ENCODE data around the gene BBLN.
"Not testable (repeated sequence)": the region's sequence is repeated elsewhere in the genome, so short reads cannot be mapped to it uniquely, and the experiment has no call there.

Gene BBLN, protein sequence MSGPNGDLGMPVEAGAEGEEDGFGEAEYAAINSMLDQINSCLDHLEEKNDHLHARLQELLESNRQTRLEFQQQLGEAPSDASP

DNA sequence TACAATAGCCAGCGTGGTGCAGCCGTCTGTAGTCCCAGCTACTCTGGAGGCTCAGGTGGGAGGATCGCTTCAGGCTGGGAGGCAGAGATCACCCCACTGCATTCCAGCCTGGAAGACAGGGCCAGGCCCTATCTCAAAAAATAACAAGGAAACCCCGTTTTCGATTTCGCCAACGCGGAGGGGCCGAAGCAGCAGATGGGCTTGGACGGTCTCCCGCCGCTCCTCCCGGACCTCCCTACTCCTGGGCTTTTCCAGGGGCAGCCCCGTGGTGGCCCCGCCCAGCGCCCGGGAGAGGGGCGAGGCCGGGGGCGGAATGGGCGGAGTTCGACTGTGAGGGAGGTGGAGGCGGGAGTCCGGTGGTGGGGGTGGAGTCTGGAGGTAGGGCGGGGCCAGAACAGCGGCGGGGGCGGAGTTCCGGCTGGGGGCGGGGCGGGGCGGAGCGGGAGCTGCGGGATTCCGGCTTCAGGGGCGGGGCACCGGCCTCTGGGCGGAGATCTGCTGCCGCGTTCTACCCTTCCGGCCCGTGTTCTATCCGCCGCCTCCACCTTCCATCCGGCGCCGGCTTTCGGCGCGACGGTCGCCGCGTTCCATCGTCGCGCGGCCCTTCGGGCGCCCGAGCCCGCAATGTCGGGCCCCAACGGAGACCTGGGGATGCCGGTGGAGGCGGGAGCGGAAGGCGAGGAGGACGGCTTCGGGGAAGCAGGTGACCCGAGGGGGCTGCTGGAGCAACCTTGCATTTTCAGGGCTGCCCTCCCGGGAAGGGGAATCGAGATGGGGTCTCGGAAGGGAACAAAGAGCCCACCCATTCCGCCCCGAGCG is at the start of gene BBLN:
TSS of gene BBLN (plus strand) at position 482 of the 819 bp plus-strand sequence. CDS start at position 625, 143 bp downstream.
- peak; percentile 99 for DNase-seq (ENCODE audit: low spot score)

DNA sequence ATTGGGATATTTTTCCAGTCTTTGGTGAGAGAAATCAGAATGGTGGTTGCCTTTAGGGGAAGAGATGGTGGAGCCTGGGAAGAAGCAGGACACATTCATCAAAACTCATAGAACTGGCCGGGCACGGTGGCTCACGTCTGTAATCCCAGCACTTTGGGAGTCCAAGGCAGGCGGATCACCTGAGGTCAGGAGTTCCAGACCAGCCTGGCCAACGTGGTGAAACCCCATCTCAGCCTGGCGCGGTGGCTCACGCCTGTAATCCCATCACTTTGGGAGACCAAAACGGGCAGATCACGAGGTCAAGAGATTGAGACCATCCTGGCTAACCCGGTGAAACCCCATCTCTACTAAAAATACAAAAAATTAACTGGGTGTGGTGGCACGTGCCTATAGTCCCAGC is 48.3 kb upstream of the BBLN start:
- not testable (repeated sequence) for DNase-seq (ENCODE audit: low spot score)

DNA sequence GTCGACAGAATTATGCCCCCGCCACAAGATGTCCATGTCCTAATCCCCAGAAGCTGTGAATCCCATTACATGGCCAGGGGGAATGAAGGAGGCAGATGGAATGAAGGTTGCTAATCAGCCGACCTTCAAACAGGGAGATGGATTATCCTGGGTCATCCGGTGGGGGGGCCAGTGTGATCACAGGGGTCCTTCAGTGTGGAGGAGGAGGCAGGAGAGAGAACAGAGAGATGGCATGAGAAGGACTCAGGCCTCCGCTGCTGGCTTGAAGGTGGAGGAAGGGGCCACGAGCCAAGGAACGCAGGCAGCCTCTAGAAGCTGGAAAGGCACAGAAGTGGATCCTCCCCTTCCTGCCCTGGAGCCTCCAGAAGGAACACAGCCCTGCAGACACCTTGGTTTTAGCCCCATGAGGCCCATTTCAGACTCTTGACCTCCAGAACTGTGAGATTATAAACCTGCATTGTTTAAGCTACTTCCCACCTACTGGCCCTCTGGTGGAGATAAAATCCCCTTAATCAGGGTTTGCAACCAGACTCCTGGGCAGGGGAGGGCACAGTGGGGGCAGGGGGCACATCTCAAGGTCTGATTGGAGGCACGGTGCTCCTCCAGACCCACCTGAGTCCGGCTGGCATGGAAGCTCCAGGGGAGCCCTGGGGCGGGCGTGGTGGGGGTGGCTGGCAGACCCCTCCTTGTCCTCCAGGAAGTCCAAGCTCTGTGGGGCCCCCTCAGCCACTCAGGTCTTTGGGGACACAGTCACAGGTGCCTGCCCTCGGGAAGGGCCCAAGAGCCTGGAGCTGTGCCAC is 46.3 kb upstream of the BBLN start:
- DNase-seq (ENCODE audit: low spot score): no peak

DNA sequence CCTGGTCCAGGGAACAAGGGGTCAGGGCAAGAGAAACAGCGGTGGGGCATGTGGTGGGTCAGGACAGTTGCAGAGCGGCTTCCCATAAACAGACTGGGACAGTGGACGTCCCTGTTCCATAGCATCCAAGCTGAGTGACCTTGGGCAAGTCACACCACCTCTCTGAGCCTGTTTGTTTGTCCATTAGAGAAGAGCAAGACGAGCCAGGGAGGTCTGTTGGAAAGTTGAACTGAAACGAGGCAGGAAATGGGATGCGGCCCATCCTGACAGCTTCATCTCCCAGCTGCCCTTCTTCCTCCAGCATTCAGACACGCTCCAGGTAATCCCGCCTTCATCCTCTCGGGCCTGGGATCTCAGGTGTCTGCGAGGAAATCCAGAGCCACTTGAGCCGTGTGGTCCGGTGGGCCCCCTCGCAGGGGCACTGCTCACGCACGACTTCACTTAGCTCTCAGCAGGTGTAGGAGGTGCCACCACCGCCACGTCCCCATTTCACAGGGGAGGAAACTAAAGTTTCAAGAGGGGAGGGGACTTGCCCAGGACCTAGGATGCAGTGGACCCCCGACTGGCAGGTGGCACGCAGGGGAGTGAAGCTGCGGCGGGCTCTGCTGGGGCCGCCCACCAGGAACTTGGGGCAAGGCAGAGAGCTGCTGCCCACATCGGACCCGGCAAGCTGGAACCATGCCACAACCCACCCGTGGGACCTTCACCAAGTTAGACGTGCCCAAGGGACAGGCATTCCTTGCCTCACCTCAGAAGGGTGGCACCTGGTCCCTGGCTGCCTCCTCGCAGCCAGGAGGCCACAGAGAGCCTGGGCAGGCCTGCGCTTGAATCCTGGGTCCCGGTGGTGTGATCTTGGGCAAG is 45.5 kb upstream of the BBLN start:
- DNase-seq (ENCODE audit: low spot score): no peak

DNA sequence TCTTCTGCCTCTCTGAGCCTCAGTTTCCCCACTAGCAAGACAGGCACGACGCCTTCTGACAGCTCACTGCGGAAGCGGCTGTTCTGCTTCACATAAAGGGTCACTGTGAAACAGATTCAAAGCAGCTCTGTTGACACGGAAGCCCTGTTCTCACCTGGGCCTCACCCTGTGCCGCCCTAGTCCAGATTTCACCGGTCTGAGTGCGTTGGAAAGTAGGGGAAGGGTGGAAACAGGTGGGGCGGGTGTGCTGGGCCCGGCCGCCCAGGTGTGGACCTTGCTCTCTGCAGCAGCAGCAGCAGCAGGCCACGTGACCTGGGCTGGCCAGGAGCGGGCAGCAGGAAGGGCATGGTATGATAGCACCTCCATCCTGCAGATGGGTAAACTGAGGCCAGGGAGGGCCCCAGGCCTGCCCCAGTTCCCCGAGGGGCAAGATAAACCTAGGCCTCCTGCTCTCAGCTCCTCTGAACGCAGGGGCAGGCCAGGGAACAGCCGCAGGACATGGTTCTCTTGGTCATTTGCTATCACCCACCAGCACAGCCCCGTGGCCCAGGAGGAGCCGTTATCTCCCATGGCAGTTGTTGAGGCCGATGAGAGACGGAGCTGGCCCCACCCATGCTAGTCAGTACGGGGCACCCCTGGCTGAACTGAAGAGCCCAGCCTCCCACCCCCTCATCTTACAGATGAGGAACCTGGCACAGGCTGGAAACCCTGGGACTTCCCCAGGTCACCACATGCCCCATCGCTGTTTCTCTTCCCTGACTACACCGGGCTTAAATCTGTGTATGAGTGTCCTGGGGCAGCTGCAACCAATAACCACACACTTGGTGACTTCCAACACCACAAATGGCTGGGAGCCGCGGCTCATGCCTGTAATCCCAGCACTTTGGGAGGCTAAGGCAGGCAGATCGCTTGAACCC is 44.6 kb upstream of the BBLN start:
- no peak for DNase-seq (ENCODE audit: low spot score)

DNA sequence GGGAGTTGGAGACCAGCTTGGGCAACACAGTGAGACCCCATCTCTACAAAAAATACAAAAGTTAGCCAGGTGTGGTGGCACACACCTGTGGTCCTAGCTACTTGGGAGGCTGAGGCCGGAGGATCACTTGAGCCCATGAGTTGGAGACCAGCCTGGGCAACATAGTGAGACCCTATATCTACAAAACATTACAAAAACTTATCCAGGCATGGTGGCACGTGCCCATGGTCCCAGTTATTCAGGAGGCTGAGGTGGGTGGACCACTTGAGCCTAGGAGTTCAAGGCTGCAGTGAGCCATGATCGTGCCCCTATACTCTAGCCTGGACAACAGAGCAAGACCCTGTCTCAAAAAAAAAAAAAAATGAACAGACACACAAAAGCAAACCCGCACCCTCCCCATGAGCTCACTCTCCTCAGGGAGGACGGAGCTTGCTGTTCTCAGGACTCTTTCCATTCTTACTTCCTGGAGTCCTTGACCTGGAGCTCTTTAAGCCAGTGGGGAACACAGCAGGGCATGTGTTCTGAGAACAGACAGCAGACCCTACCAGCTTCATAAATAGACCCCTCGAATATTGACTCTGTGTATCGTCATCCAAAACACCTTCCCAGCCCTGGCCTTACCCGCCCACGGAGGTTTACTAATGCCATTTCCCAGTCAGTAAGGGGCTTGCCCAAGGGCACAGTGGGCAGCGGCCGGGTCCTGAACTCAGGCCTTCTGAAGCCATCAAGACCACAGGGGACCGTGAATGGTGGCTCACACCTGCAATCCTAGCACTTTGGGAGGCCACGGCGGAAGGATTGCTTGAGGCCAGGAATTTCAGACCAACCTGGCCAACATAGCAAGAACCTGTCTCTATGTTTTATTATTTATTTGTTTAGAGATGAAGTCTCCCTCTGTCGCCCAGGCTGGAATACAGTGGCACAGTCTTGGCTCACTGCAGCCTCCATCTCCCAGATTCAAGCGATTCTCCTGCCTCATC is 43.7 kb upstream of the BBLN start:
- no peak for DNase-seq (ENCODE audit: low spot score)

DNA sequence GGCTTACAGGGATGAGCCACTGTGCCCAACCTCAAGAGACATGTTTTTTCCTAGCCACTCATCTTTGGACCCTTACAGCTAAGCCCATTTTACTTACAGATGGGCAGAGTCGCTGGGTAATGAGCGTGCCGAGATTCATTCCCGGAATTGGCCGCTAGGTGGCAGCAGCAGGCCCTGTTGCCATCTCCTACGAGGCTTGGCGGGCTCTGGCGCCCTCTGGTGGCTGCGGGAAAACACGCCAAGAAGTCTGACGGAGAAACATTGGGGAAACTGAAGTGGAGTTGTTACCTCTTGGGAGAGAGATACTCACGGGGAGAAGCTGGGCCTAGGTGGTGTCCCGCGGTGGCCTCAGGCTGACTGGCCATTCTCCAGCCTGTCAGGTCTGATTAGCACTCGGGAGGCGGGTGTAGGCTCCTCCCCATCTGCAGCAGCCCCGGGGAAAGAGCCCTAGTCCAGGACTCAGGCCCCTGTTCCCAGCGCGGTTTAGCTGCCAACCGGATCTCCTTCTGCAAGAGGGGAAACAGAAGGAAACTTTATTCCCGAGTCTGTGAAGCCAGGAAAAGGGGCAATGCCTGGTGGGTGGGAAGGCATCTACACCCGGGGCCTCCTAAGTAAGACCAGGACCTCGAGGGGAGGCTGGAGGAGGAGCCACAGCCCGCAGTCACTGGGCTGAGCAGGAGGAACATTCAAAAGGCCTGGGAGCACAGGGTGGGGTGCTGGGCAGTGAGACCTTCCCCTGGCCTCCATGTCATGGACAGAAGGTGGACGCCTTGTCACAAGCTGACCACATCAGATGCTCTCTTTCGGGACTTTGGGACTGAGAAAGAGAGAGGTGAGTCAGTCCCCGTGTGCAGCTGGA is 42.2 kb upstream of the BBLN start:
- peak; percentile 89 for DNase-seq (ENCODE audit: low spot score)

DNA sequence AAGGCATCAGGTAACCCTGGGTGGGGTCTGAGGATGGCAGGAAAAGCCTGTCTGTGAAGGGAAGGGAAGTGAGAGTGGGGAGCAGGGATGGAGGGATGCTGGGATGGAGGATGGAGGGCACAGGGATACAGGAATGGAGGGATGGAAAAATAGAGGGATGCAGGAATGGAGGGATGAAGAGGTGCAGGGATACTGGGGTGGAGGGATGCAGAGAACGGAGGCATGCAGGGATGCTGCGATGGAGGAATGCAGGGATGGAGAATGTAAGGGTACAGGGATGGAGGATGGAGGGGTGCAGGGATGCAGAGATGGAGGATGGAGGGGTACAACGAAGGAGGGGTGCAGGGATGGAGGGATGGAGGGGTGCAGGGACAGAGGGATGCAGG is 41.6 kb upstream of the BBLN start:
- DNase-seq (ENCODE audit: low spot score): no peak

DNA sequence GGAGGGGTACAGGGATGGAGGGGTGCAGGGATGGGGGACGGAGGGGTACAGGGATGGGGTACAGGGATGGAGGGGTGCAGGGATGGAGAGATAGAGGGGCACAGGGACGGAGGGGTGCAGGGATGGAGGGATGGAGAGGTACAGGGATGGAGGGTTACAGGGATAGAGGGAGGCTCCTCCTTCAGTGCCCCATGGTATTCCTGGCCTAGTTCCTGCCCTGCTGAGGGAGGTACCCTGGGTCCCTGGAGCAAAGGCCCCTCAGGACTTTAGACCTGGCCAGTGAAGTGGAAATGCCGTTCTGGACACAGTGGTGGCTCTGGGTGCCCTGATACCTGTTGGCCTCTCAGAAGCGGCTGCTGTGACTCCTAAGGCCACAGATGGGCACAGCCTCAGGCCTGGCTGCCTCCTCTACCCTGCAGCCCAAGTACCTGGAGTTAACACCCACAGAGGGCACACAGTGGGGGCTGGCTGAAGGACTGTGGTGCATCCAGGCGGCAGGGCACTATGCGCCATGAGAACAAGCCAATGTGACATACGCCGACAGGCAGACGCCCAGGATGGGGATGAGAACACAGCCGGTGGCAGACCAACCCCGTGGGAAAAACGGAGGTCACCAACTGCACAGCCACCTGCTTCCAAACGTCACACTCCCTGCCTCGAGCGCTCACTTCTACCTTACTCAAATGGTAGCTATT is 40.9 kb upstream of the BBLN start:
- no peak for DNase-seq (ENCODE audit: low spot score)

DNA sequence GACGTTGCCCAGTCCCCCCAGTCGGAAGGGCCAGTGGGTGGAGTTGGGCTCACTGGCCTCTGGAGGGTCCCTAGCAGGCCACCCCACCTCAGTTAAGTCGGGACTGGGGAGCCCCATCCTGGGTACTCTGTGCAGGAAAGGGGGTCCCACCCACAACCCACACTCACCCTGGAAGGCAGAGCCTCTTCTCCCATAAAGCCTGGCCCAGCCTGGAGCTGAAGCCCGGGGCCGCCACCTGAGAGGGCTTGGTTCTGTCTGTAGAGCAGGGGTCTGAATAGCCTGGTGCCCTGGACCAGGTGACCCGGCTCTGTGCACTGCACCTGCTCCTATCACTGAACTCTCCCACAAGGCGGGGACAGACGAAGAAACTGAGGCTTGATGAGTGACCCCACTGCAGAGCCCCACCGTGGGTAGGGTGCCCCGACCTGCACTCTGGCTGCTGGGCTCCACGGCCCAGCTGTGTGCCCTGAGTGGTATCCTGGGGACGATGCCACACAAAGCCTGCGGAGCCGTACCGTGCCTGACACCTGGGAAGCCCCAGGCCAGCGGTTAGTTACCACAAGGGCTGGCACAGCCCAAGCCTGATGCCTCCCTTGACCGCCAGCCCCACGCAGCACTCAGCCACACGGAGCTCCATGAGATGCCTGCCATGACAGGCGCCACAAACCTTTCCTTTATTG is 39.9 kb upstream of the BBLN start:
- DNase-seq (ENCODE audit: low spot score): no peak

DNA sequence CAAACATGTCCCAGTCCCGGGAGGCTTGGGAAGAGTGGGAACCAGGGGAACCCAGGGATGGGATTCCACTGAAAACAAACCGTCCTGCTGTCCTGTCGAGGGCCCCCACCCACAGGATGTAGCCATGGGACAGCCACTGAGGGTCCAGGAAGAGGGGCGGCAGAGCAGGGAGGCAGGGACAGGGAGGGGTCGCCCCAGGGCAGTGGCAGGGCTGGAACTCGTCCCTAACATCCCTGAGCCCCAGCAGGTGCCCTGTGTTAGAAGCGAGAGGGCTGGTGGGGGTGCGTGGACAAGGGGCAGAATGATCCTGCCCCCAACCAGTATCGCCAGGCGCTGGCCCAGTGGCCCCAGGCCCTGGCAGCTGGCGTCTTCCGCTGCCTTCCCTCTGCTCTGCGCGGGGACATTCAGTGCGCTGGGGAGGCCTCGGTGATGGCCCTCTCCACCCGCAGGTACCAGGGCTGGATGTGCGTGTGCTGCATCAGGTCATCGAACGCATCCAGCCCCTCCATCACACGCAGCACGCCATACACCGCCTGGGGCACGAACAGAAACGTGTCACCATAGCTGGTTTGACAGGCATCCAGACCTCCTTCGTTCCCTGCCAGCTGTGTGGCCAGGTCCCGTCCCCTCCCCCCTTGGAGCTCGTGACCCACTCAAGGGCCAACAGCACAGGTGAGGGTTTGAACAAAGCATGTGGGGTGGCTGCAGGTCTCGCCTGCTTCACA is 39.2 kb upstream of the BBLN start:
- no peak for DNase-seq (ENCODE audit: low spot score)

DNA sequence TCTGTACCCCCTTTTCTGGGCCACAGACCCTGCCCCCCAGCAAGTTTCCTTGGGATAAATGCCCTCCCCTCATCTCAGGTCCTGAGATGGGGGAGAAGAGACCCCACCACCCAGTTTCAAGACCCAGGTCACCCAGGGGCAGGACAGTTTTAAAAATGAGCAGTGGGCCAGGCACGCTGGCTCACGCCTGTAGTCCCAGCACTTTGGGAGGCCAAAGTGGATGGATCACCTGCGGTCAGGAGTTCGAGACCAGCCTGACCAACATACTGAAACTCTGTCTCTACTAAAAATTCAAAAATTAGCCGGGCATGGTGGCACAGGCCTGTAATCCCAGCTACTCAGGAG is 38.6 kb upstream of the BBLN start:
- no peak for DNase-seq (ENCODE audit: low spot score)

DNA sequence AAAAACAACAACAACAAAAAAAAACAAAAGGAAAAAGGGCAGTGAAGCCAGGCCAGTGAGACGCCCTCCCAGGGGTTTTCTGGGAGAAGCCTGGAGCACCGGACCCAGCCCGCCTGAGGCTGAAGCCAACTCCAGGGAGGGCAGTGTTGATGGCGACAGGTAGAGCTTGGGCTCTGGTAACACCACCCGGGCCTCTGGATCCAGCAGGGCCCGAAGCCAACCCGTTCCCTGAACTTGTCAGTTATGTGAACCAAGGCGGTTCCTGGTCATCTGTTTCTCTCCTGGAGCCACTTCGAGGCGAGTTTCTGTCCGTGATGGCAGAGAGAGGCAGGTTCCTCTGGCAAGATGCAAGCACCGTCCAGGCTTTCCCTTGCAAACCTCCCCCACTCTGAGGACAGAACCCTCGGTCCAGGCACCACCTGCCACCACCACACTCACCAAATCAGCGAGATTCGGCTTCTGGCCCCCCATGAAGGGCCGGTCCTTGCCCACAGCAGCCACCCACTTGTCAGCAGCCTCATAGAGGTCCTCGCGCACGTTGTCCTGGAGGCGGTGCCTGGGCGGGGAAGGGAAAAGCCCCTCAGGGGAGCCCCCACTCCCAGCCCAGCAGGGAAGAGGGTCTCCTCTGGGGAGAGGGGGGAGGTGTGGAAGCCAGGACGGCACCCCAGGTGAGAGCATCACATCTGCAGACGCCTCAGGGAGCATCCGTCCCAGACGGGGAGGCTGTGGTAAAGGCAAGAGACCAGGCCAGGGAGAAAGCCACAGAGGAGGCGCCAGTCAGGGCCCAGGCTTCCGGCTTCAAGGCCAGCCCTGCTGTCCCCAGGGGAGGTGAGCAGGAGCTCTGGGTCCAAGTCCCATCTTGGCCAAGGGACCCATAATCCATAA is 37.9 kb upstream of the BBLN start:
- DNase-seq (ENCODE audit: low spot score): no peak

DNA sequence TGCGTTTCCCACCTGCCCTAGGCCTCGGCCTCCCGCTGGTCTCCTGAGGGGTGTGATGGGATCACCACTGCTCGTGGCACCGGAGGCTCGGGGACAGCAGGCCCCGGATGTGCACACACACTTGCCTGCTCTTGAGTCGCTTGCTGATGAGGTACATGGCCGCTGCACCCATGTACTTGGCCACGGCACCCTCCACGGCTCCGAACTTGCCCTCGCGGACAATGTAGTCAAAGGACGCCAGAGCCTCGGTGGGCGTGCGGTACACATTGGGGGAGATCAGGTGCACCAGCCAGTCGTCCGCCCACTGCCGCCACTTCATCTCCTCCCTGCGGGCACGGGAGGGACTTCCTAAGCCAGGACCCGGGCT is 37.3 kb upstream of the BBLN start:
- no peak for DNase-seq (ENCODE audit: low spot score)

DNA sequence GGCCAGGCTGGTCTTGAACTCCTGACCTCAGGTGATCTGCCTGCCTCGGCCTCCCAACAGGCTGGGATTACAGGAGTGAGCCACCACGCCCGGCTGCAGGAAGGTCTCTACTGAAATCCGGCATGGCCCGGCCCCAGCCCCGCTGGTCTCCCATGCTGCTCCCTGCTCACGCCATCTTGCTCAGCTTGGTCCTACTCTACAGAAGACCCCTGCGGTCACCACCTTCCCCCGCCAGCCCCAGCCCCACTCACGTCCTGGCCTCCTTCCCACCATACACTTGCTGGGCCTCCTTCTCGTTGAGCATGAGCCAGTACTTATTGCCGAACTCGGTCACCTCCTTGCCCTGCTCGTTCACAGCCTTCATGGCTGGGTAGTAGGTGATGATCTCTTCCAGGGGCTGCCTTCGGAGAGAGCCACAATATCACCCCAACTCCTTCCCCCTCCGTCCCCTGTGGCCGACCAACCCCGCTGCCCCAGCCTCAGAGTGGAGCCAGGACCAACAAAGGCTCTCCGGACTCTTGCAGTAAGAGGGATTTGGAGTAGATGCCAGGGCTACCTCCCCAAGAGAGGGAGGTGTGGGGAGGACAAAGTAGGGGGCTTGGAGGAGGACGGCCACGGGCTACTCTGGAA is 36.5 kb upstream of the BBLN start:
- DNase-seq (ENCODE audit: low spot score): no peak

DNA sequence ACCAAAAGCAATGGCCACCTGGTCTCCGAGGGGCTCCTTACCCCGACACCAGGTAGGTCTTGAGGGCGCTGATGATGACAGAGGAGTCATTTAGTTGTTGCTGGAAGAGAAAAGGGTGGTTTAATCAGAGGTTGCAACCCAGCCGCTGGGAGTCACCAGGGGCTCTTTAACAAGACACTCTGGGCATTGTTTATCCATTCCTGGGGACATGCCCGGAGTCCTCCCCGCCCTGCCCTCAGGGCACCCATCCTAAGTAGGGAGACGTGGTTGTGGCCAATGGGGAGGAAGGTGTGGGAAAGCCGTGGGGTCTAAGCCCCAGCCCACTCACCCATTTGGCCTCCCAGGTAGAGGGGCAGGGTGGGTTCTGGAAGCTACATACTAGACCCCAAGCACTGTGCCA is 35.6 kb upstream of the BBLN start:
- no peak for DNase-seq (ENCODE audit: low spot score)

All from D341Med (cell line).